NCI-H345 treated with DMSO at 0.1 percent for 48 hours (cell line): Measurements from ENCODE around the gene P2RY4.
"Not testable (repeated sequence)": the region's sequence is repeated elsewhere in the genome, so short reads cannot be mapped to it uniquely, and the experiment has no call there.

Experiments
- DNase-seq: peaks from one replicate; lab custom pipeline; 2025; ENCODE audit not compliant: unreplicated experiment; lab: John Stamatoyannopoulos, UW

The P2RY4 gene

GRCh38 chrX:70244881-70245280, 15.1 kb downstream of the P2RY4 start:
- no peak for DNase-seq

GRCh38 chrX:70243601-70244000, 16.4 kb downstream of the P2RY4 start:
- DNase-seq, result not testable (repeated sequence)

- no peak for DNase-seq
Observed at GRCh38 chrX:70241501-70241900, 18.5 kb downstream of the P2RY4 start.

- DNase-seq, result no peak
Observed at GRCh38 chrX:70240751-70241150, 19.3 kb downstream of the P2RY4 start.

GRCh38 chrX:70234355-70234754, 25.6 kb downstream of the P2RY4 start, which contains the start of gene AWAT1:
Gene AWAT1 (plus strand): TSS chrX:70234655. CDS start chrX:70234696, 41 bp downstream.
- no peak for DNase-seq

GRCh38 chrX:70231666-70232065, 28.3 kb downstream of the P2RY4 start:
- no peak for DNase-seq

GRCh38 chrX:70226687-70227086, 33.3 kb downstream of the P2RY4 start:
- no peak for DNase-seq

GRCh38 chrX:70226048-70226447, 34.0 kb downstream of the P2RY4 start:
- no peak for DNase-seq

GRCh38 chrX:70219938-70220764, 39.9 kb downstream of the P2RY4 start:
- DNase-seq, result peak; percentile 95

- not testable (repeated sequence) for DNase-seq
Observed at GRCh38 chrX:70209570-70209969, 50.4 kb downstream of the P2RY4 start.

GRCh38 chrX:70208479-70208878, 51.5 kb downstream of the P2RY4 start:
- peak; percentile 46 for DNase-seq
